ENCODE results near the gene ANGPTL2.

ANGPTL2 gene

DNA sequence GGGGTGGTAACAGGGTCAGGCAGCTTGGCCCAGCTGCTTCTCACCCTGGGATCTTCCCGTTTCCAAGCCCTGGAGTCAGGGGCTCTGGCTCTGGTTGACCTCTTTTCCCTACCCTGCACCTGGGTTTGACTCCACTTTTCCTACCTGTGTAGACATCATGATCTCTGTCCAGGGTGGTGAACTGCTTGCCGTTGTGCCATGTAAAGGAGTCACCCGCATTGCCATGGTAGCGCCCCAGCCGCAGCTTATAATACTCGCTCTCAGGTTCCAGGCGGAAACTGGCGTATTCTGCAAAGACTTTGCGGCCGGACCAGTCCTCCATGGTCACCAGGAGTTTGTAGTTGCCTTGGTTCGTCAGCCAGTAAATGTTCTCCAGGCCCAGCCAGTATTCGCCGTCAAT lies 30.9 kb downstream of the ANGPTL2 start:
- DNase-seq: no peak

DNA sequence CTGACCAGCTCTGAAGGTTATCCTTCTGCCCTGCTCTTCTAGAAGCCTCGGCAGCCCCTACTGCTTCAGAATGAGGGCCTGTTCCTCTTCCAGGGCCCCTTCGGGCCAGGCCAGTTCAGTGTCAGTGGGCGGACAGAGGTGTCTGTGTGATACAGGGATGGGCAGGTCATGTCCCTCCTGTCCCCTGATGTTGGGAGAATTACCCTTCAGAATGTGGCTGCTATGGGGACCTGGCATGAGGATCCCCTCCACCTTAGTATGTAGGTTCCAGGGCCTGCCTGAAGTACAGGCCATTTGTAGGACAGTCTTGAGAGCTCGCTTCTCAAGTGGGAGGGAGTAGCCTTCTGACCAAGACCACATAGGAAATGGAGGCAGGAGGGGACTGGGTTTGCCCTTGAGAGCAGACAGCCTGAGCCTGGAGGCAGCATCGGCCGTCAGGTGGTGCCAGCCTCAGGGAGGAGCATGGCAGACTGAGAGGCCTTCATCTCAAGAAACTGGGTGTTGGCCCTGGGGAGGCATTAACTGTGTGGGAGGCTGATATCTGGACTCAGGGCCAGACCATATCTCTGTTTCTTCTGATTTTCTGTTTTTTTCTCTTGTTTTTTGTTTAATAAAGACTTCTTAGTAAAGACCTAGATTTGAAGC lies 32.0 kb downstream of the ANGPTL2 start:
- DNase-seq: no peak

DNA sequence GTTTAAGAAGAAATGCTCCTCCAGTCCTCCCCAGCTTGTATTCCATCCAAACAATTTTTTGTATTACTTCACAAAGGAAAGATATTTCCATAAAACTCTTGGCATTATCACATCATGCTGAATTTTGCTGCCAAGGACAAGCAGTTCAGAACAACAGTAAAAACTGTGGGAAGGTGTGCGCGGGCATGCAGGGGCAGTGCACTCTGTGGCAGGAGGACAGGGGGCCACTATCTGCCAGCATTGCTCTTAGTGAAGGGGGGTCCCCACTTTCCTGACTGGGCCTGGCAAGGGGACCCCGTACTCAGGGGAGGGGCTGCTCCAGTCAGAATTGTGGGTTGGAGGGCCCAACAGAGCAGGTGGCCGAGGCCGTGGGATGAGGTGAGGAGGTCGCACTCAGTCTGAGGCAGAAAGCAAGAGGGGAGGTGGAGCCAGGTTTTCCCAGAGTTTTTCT lies 32.8 kb downstream of the ANGPTL2 start:
- no peak for DNase-seq

DNA sequence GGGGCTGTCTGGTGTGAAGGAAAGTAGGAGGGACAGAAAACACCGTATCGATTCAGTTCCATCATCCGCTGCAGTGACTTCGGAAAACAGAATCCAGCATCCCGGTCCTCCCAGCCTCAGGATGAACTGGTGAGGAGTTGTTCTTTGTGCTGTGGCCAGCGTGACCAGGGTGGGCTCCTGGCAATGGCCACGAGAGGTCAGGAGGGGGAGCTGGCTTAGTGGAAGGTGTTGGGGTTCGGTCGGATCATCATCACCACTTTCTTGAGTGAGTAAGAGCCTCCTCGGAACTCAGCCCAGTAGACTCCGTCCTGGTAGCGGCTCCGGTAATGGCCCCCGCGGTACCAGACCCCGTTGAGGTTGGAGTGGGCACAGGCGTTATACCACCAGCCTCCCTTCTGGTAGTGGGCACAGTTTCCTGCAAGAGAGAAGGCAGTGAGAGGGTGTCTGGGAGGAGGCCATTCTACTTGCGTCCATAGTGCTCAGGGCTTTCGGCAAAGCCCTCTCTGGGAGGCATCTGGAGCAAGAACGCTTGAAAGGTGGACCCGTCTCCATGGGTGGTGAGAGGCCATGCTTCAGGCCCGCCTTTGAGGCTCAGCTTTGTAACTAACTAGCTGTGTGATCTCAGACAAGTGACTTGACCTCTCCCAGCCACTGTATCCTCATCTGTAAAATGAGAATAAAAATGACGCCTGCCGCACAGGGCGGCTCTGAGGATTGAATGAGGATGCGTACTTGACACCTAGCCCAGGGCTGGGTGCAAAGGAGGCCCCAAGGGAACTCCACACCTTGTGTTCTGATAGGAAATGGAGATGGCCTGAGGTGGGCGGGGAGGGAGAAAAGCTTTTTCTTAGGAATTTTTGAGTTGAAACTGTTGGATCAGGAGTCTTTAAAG lies 33.5 kb downstream of the ANGPTL2 start:
- DNase-seq: no peak

DNA sequence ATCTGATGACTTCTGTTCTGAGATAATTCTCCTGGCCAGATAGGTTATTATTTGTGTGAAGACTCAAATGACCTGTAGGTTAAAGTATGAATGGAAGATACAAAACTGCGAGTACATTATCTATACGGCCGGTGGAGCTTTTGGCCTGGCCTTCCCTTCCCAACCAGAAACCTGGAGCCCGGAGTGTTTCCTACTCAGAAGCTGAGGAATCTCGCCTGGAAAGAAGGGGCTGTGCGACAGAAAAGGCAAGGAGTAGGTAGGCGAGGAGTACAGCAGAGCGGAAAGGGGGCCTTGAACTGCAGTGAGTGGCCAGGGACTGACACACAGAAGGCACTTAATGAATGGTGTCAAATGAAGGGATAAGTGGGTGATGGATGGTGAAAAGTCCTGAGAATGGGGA lies 34.6 kb downstream of the ANGPTL2 start:
- no peak for DNase-seq

DNA sequence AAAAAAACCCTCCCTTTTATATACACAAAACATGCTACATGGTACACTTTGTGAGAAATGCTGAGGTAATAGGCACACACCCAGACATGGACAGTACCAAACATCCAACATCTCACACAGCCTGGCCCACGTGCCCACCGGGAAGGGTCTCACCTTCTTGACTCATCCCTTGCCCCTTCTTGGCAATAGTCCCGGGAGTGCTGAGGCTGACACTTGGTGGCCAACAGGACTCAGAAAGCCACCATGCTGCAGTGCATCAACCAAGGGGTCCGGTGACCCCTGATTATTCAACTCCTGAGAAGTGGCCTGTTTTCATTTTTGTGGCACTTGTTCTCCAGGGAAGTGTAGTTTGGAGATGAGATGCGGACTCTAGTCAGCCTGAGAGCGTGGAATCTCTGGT lies 35.0 kb downstream of the ANGPTL2 start:
- no peak for DNase-seq

DNA sequence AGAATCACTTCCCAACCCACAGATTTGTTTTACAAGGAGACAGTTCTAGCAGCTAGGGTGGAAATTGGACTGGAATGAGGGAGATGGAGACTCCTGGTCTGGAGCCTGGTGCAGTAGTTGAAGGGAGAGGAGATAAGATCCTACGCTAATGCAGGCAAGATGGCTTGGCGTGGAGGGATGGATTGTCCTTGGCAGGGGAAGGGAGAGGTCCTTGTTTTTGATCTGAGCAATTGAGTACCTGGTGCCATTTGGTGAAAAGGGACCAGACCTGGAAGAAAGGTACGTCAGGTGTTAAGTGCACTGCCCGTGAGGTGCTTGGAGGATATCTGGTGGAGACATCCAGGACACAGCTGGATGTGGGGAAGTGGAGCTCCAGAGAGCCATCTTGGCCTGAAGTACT lies 35.7 kb downstream of the ANGPTL2 start:
- no peak for DNase-seq

DNA sequence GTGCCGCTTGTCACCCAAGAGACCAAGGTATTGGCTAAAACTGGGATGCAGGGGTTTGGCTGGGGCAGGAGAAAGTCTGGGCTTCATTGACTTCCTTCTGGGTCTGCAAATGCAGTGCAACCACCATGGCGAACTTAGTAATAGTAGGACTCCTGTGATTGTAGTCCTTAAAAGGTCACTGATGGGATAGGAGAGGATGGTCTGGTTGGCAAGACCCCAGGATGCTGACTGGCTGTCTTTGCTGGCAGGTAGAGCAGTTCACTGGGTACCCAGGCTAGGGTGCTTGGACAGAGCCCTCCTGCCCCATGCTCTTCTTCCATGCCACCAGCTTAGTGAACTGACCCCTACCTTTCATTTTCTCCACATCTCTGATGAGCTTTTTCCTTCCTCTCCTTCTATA lies 37.2 kb downstream of the ANGPTL2 start:
- DNase-seq: no peak

DNA sequence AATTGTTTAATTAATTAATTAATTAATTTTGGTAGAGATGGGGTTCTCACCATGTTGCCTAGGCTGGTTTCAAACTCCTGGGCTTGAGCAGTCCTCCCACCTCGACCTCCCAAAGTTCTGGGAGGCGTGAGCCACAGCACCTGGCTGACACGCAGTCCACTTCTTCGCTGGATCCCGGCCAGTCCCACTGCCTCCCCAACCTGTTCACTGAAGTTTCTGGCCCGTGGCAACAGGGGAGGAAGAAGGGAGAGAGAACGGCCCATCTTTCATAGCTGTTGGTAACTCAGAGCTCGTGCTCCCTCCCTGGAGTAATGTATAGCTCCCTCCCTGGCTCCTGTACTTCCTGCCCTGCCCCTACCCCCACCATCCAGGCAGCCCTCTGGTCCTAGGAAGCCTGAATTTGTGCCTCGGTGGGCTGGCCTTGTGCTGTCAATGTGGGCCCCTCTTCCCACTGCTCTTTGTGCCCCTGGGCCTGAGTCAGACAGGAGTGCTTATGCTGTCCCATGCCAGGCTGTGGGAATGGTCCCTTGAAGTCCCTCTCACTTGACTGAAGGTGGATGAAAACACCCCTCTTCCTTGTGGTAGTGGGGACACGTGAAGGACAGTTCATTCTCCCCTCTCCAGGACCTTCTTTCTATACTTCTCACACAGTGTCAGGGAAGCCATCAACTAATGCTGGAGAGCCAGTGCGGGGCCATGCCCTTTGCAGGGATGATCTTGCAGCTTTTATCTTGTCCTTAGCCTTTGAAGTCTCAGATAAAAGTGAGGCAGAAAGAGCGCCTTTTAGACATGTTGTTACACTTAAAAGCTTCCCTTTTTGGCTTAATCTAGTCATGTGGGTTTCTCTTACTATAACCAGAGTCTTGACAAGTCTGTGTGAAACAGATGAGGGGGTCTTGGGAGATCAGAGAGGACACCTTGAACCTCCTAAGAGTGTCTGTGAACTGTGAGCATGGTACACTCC lies 38.1 kb downstream of the ANGPTL2 start:
- no peak for DNase-seq

DNA sequence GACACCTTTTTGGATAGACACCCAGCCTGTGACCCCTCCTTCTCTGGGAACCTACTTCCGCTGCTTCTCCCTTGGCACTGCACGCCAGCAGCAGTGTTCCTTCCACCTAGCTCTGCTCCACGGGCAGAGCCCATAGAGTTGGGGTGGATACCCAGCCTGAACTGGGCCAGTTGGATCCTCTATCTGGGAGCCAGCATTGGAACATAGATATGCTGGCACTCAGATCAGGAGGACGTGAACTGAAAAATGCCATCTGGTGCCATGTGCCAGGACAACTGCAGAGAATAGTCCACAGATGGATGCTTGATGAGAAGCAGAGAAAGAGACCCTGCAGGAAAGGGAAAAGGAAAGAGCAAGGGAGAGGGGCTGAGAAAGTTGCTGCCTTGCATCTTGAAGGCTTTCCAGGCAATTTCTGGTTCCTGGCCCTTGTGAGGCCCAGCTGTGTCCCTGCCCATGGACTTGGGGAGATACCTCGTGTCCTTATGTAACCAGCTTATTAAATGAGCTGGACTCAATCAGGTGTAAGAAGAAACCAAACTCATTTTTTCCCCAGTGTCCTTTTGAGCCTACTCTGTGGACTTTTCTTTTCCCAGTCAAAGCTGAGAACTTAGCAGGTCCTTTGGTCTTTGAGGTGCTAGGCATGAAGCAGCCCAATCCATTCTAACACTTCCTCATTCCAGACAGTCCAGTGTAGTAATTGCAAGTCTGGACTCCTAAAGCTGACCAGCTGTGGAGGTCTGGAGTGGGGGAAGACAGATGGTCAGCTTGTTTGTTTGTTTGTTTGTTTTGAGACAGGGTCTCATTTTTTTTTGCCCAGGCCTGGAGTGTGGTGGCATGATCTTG lies 39.1 kb downstream of the ANGPTL2 start:
- DNase-seq: no peak

DNA sequence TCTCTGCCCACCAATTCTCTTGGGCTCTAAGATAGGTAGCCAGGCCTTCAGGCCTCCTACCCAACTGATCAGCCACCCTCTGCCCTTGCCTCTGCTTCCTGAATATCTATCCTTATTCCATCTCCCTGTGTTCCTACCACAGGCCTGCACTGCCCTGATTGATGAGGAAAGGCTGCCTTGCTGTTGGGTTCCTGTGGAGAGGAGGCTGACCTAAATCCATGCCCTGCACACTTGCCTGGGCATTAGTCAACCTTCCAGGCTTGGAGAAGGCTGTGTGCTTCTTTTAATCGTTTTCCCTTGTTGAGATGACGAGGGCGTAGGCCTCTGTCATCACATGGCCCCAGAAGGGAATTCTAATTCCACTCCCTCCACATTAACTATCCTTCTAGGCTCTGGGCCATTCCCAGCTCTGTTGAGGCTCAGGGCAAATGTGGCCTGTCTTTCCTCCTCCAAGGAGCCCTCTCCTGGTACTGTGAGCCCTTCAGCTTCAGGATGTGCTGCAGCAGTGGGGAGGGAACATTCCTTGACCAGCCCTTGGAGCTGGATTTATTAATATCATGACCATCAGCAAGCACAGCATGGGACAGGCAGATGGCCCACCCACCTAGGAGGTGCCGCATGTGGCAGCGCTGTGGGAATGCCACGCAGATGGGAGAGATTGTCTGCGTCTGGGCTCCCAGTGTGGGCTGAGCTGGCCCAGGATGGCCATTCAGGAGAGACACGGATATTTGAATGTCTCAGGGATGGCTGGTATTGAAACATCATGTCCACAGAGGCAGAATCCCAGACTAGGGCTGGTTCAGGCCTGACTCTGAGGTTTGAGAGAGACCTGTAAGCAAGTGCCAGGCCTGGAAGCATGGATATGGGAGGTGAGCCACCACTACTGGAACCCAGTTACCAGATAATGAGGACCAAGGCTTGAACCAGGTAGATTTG lies 40.9 kb downstream of the ANGPTL2 start:
- no peak for DNase-seq

DNA sequence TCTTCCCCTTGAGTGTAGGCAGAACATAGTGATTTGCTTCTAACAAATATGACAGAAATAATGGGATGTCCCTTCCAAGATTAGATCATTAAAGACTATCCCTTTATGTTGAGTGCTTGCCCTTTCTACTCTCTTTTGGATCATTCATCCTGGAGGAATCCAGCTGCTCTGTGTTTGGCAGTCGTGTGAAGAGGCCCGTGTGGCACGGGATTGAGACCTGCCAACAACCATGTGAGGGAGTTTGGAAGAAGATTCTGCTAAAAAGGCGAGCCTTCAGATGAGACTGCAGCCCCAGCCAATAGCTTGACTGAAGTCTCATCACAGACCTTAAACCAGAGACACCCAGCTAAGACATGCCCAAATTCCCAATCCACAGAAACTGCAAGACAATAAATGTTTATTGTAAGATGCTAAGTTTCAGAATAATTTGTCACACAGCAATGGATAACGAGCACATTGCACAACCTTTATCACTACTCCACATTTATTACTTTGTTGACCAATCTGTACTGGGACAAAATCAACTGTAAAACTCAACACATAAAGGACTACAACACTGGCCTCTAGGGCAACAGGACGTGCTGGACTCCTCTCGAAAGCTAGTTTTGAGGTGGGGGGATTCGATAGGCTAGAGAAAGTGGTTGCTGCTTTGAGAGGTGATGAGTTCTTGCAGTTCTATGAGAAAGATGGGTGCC lies 42.8 kb downstream of the ANGPTL2 start:
- no peak for DNase-seq

DNA sequence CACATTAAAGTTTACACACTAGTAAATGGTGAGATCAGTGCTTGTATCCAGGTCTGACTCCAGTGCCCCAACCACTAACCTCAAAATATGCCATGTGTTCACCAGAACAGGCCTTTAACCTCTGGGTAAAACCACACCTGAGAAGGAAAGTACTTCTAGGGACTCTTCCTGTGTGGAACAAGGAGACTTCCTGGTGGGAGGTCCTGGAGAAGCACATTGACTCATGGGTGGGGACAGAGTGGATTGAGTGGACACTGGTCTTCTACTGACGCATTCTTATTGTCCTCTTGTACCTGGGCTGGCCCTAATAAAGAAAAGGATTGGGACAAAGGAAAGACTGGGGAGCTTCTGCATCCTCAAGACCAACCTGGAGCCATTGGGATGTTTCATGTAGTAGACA lies 43.4 kb downstream of the ANGPTL2 start:
- no peak for DNase-seq

DNA sequence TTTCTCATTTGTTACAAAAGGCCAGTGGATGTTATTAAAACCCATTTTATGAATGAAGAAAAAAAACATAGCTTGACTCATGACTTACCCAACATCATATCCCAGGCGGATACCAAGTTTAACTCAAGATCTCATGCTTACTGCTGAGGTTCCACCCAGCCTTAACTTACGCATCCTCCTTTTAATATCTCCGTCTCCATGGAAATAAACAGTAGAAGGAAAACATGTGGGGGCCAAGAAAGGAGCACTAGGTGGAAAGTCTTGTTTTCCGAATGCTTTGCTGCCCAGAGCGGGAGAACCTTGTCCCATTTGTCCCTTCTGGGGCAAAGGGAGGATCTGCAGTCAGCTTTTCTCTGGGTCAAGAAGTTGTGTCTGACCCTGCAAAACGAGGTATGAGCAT lies 44.1 kb downstream of the ANGPTL2 start:
- DNase-seq: no peak

DNA sequence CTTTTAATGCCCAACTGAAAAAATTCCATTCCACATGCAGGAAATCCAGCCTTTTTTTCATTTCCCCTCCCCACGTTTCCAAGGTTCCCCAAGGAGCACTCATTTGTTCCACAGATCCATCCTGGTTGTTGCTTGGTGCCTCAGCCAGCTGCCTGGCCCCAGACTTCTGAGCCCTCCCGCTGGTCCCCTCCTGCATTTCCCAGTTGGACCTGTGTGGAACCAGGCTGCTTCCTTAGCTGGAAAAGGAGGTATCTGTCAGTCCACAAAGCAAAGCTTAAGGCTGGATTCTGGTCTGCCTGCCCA lies 44.8 kb downstream of the ANGPTL2 start:
- no peak for DNase-seq

DNA sequence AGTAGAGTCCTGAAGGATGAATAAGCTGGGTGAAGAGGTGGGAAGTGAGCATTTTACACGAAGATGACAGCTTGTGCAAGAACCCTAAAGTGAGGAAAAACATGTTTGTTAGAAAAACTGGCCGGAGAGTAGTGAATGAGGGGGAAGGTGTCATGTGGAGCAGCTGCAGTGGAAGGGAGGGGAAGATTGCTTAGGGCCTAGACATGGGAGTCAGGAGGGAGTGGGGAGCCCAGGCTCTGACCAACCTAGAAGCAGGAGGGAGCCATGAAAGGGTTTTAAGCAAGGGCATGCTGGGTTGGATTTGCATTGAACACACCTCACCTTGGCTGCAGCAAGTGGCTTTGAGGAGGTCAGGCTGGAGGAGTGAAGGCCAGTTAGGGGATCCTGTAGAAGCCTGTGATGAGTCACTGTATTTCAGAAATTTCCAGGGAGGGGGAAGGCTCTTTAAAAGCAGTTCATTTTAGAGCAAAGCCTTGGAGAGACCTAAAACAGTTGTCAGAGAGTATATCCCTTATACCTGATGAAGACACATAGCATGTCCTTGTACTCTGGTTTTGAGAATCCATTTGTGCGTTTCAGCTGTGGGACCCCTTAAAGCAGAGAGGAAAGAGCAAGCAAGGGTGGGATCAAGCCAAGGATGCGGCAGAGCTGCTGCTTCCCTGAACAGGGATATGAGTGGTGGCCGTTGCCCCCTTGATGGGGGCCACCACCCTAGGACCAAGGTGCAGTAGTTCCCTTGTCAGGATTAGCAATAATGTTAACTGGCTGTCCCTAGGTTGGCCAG lies 45.4 kb downstream of the ANGPTL2 start:
- DNase-seq: no peak

DNA sequence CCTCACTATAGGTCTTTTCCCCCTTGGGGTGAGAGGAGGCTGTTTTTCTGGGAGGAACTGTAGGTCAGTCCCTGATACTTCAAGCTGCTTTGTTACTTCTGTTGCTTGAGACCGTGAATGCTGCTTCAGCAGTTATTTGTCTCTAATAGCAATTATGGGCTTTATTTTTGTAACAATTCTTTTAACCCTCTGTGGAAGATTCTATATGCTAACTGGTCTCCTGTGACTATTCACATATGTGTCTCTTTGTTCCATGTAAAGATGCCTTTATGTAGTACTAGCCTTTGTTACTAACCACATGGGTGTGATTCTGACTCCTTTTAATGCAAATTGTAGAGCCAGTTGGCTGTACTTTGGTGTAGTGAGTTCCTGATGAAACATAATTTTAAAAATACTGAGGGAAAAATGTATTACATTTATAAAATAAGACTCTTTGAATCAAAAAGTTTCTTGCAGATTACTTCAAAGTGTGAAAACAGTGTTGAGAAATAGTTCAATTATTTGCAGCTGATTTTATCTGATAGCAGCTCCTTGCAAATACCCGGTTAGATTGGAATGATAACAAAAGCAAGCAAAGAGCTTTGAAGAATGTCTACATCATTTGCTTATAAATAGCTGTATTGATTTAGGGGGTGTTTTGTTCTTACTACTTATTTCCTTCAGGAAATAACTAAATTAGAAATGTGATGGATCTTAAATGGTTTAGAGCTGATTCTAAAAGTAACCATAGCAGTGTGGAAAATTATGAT lies 46.6 kb downstream of the ANGPTL2 start:
- DNase-seq: no peak

DNA sequence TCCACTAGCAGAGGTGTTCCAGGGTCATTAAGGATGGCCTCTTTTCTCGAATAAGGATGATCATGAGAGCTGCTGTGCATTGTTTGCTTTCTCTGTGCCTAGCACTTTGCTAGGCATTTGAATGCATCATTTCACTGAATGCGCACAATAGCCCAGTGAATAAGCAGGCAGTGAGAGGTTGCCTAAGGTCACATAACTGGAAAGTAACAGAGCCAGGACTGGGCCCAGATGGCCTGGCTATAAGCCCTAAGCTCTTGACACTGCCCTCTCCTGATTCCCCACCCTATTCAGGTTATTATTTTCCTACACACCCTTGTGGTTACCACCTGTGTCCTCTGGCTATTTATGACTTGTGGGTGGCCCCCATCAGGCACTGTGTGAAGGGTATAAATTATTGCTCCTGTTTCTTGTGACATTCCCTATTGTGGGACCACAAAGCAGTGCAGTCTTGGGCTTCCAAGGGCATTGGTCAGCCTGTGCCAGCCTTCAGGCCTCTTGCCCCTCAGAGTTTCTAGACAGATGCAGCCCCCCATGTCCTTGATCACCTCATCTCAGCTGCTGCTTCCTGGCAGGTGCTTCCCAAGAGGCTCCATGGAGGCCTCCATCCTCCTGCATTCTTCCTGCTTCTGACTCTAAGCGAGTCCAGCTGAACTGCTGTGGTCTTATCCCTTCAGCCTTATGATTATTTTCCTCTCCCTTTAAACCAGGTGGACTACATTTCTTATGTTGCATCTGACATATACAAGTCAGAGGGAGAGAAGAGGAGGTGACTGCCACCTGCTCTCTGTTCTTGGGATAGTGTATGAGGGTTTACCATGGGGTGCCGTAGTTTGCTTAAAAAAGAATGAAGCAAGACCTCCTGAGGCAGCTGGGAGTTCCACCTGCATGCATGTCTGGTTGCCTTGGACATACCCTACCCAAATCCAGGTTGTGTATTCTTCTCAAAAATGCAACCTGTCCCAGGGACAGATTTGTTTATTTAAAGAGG lies 47.6 kb downstream of the ANGPTL2 start:
- no peak for DNase-seq

Data from bone marrow (tissue), 2 donors.